Nephron (organoid): ENCODE measurements around the gene NCAM1.

Source experiments
- H3K27ac Mint-ChIP-seq, 3 experiments: 2 replicates each; pipeline ENCODE4 v1.8.0; 2020; ENCODE audit warnings: mixed read lengths in 3 of 3, mild to moderate bottlenecking in 2 of 3, moderate library complexity in 1 of 3
- H3K27me3 Mint-ChIP-seq: 2 replicates; pipeline ENCODE4 v1.8.0; 2021; ENCODE audit warnings: low read depth, mild to moderate bottlenecking, moderate library complexity, mixed read lengths
- H3K36me3 Mint-ChIP-seq: 2 replicates; pipeline ENCODE4 v1.8.0; 2020; ENCODE audit warnings: low read depth, mixed read lengths
- H3K4me1 Mint-ChIP-seq: 2 replicates; pipeline ENCODE4 v1.8.0; 2020; ENCODE audit warnings: mixed read lengths
- H3K4me3 Mint-ChIP-seq, 3 experiments: 2 replicates each; pipeline ENCODE4 v1.8.0; 2020; ENCODE audit warnings: mild to moderate bottlenecking in 3 of 3, mixed read lengths in 3 of 3, moderate library complexity in 2 of 3
- H3K9me3 Mint-ChIP-seq: 2 replicates; pipeline ENCODE4 v1.8.0; 2020; ENCODE audit warnings: mixed read lengths
- CTCF ChIP-seq, 3 experiments: fragments of 200-600 bp; sonication (generic); IDR thresholded peaks; one replicate each; pipeline ENCODE4 v1.5.0; 2021; ENCODE audit warnings: antibody characterized with exemption in 3 of 3; ENCODE audit not compliant: unreplicated experiment in 3 of 3

NCAM1 gene

GRCh38 chr11:113319085-113319484 is 357.9 kb downstream of the NCAM1 start:
- H3K27me3 Mint-ChIP-seq = no peaks in the 10 kb centered on the region
- peaks cover 44% of the 10 kb centered on the region for H3K36me3 Mint-ChIP-seq
- H3K9me3 Mint-ChIP-seq = peaks cover 17% of the 10 kb centered on the region

GRCh38 chr11:113322158-113322557 is 360.9 kb downstream of the NCAM1 start:
- peaks cover under 1% of the 10 kb centered on the region for H3K4me1 Mint-ChIP-seq
- H3K27ac Mint-ChIP-seq = no peak overlapping the region
- H3K4me3 Mint-ChIP-seq = no peak overlapping the region
- TF ChIP-seq CTCF (IDR thresholded peaks at IDR 0.05; ENCODE audit: unreplicated experiment in 3 of 3) = no peak
- H3K27me3 Mint-ChIP-seq = no peaks in the 10 kb centered on the region
- peaks cover 17% of the 10 kb centered on the region for H3K9me3 Mint-ChIP-seq
- peaks cover 39% of the 10 kb centered on the region for H3K36me3 Mint-ChIP-seq

More at GRCh38 chr11:113319085-113319484, 357.9 kb downstream of the NCAM1 start:
- Mint-ChIP-seq H3K27ac (no peak overlapping the region), H3K4me3 (no peak overlapping the region), H3K4me1 (peaks cover 18% of the 10 kb centered on the region)
- no peak for TF ChIP-seq CTCF (IDR thresholded peaks at IDR 0.05; ENCODE audit: unreplicated experiment in 3 of 3)

- no peak for TF ChIP-seq CTCF (IDR thresholded peaks at IDR 0.05; ENCODE audit: unreplicated experiment in 3 of 3)
- Mint-ChIP-seq H3K4me3 (no peak overlapping the region), H3K36me3 (peaks cover 30% of the 10 kb centered on the region), H3K27ac (no peak overlapping the region), H3K27me3 (peaks cover under 1% of the 10 kb centered on the region), H3K9me3 (peaks cover 9% of the 10 kb centered on the region), H3K4me1 (peaks cover 5% of the 10 kb centered on the region)
These were observed 363.0 kb downstream of the NCAM1 start for GRCh38 chr11:113324250-113324649.
